SK-N-SH treated with all-trans-retinoic acid at 6 μM for 48 hours (cell line): ENCODE measurements around the gene TRIM59.

ENCODE experiments used
- ATAC-seq: fragments of 200-7000 bp; cut with Tn5 transposase; 3 replicates; pipeline ENCODE4 v1.9.1; 2020; ENCODE audit warnings: mild to moderate bottlenecking, moderate library complexity
- ARNTL ChIP-seq: fragments of 450-650 bp; formaldehyde crosslinking; IDR thresholded peaks from 2 replicates; pipeline ENCODE4 v1.5.0; 2020; ENCODE audit warnings: low read depth, mild to moderate bottlenecking, moderate library complexity, borderline replicate concordance
- BACH2 ChIP-seq: fragments of 250-450 bp; sonication (Bioruptor Pico); IDR thresholded peaks from 2 replicates; pipeline ENCODE4 v1.9.0; 2021; ENCODE audit warnings: mild to moderate bottlenecking, borderline replicate concordance
- CREB5 ChIP-seq: fragments of 250-450 bp; sonication (Bioruptor Pico); IDR thresholded peaks from 2 replicates; pipeline ENCODE4 v1.5.1; 2020; ENCODE audit warnings: low read depth, mild to moderate bottlenecking, moderate library complexity
- CSDC2 ChIP-seq: fragments of 250-450 bp; sonication (Bioruptor Pico); IDR thresholded peaks from 2 replicates; pipeline ENCODE4 v1.5.0; 2020; ENCODE audit warnings: mild to moderate bottlenecking, moderate library complexity
- CSRNP3 ChIP-seq: fragments of 250-450 bp; sonication (Bioruptor Pico); IDR thresholded peaks from 2 replicates; pipeline ENCODE4 v1.5.1; 2021; ENCODE audit warnings: mild to moderate bottlenecking, moderate library complexity
- ESRRG ChIP-seq: fragments of 250-450 bp; sonication (Bioruptor Pico); IDR thresholded peaks from 2 replicates; pipeline ENCODE4 v1.6.1; 2021; ENCODE audit warnings: mild to moderate bottlenecking
- GLIS3 ChIP-seq: fragments of 250-450 bp; sonication (Bioruptor Pico); IDR thresholded peaks from 2 replicates; pipeline ENCODE4 v1.5.0; 2020; ENCODE audit warnings: mild to moderate bottlenecking, moderate library complexity
- ISL1 ChIP-seq: fragments of 250-450 bp; sonication (Bioruptor Pico); IDR thresholded peaks from 2 replicates; pipeline ENCODE4 v2.1.2; 2022; ENCODE audit warnings: mild to moderate bottlenecking, moderate library complexity
- OSR1 ChIP-seq: fragments of 250-450 bp; sonication (Bioruptor Pico); IDR thresholded peaks from 2 replicates; pipeline ENCODE4 v1.8.0; 2022; ENCODE audit warnings: moderate library complexity, mild to moderate bottlenecking, inconsistent platforms
- PATZ1 ChIP-seq: fragments of 250-450 bp; sonication (Bioruptor Pico); IDR thresholded peaks from 2 replicates; pipeline ENCODE4 v1.8.0; 2020; ENCODE audit warnings: mild to moderate bottlenecking, moderate library complexity, borderline replicate concordance
- POU6F1 ChIP-seq: fragments of 250-450 bp; sonication (Bioruptor Pico); IDR thresholded peaks from 2 replicates; pipeline ENCODE4 v1.8.0; 2021; ENCODE audit warnings: low read depth, mild to moderate bottlenecking, moderate library complexity, borderline replicate concordance
- PPARA ChIP-seq: fragments of 250-450 bp; sonication (Bioruptor Pico); IDR thresholded peaks from 2 replicates; pipeline ENCODE4 v1.5.0; 2020; ENCODE audit warnings: mild to moderate bottlenecking, borderline replicate concordance
- RARB ChIP-seq: fragments of 250-450 bp; sonication (Bioruptor Pico); IDR thresholded peaks from 2 replicates; pipeline ENCODE4 v1.8.0; 2021; ENCODE audit warnings: mild to moderate bottlenecking, moderate library complexity
- SNAI2 ChIP-seq: fragments of 250-450 bp; sonication (Bioruptor Pico); IDR thresholded peaks from 2 replicates; pipeline ENCODE4 v1.5.0; 2020; ENCODE audit warnings: mild to moderate bottlenecking, moderate library complexity
- TCF4 ChIP-seq: fragments of 250-450 bp; sonication (Bioruptor Pico); IDR thresholded peaks from 2 replicates; pipeline ENCODE4 v1.8.0; 2021; ENCODE audit warnings: mild to moderate bottlenecking, moderate library complexity, borderline replicate concordance
- TOX ChIP-seq: fragments of 250-450 bp; sonication (Bioruptor Pico); IDR thresholded peaks from 2 replicates; pipeline ENCODE4 v1.8.0; 2021; ENCODE audit warnings: mild to moderate bottlenecking, moderate library complexity, borderline replicate concordance
- TSHZ2 ChIP-seq: fragments of 250-450 bp; sonication (Bioruptor Pico); IDR thresholded peaks from 2 replicates; pipeline ENCODE4 v1.5.0; 2020; ENCODE audit warnings: mild to moderate bottlenecking, moderate library complexity
- ZFP3 ChIP-seq: fragments of 250-450 bp; sonication (Bioruptor Pico); IDR thresholded peaks from 2 replicates; pipeline ENCODE4 v1.5.0; 2020; ENCODE audit warnings: mild to moderate bottlenecking, moderate library complexity
- ZNF565 ChIP-seq: fragments of 450-650 bp; formaldehyde crosslinking; conservative IDR thresholded peaks from 2 replicates; pipeline ENCODE4 v1.5.0; 2020; ENCODE audit warnings: low read depth, mild to moderate bottlenecking, moderate library complexity
- ZNF70 ChIP-seq: fragments of 450-650 bp; formaldehyde crosslinking; IDR thresholded peaks from 2 replicates; pipeline ENCODE4 v1.5.0; 2020; ENCODE audit warnings: mild to moderate bottlenecking, moderate library complexity
- ZNF8 ChIP-seq: fragments of 450-650 bp; formaldehyde crosslinking; IDR thresholded peaks from 2 replicates; pipeline ENCODE4 v1.5.0; 2020; ENCODE audit warnings: mild to moderate bottlenecking, moderate library complexity

Gene TRIM59

GRCh38 chr3:160458151-160458550 lies 8.6 kb upstream of the TRIM59 start:
- no peak for ATAC-seq
- TF ChIP-seq ZNF8 (CRISPR knock-in tag) = no peak
- no peak for TF ChIP-seq CREB5 (CRISPR knock-in tag)
- no peak for TF ChIP-seq TOX (CRISPR knock-in tag)
- TF ChIP-seq PPARA = no peak
- TF ChIP-seq CSDC2 (CRISPR knock-in tag) = no peak
- TF ChIP-seq RARB = no peak
- no peak for TF ChIP-seq OSR1 (CRISPR knock-in tag)
- TF ChIP-seq TCF4 = no peak
- TF ChIP-seq TSHZ2 = no peak
- no peak for TF ChIP-seq BACH2 (CRISPR knock-in tag)

GRCh38 chr3:160455846-160456245 lies 6.3 kb upstream of the TRIM59 start:
- TF ChIP-seq ESRRG (CRISPR knock-in tag) = no peak
- no peak for TF ChIP-seq TCF4
- TF ChIP-seq ZNF8 (CRISPR knock-in tag) = no peak
- no peak for TF ChIP-seq CREB5 (CRISPR knock-in tag)
- TF ChIP-seq ZFP3 (CRISPR knock-in tag) = no peak
- TF ChIP-seq ARNTL = no peak
- no peak for TF ChIP-seq PATZ1 (CRISPR knock-in tag)
- TF ChIP-seq ZNF565 = no peak
- no peak for TF ChIP-seq GLIS3
- no peak for TF ChIP-seq ZNF70 (CRISPR knock-in tag)
- no peak for TF ChIP-seq SNAI2
- no peak for ATAC-seq

GRCh38 chr3:160454995-160455394 lies 5.4 kb upstream of the TRIM59 start:
- no peak for ATAC-seq
- TF ChIP-seq ZFP3 (CRISPR knock-in tag) (no peak), TSHZ2 (no peak), CSRNP3 (no peak), SNAI2 (no peak), ZNF8 (CRISPR knock-in tag) (no peak), PATZ1 (CRISPR knock-in tag) (no peak), RARB (no peak), CSDC2 (CRISPR knock-in tag) (no peak), ZNF565 (no peak), POU6F1 (CRISPR knock-in tag) (no peak), OSR1 (CRISPR knock-in tag) (no peak), ARNTL (no peak), ISL1 (CRISPR knock-in tag) (no peak), CREB5 (CRISPR knock-in tag) (no peak), PPARA (no peak)
